Coronary artery (tissue), 2 donors: ENCODE measurements around the gene BLOC1S5.

Experiments
- DNase-seq: peaks from one replicate; pipeline ENCODE4 v3.0.0-alpha.2; 2017; ENCODE audit warnings: low spot score
- H3K27ac ChIP-seq, 2 donors: fragments of 200-600 bp; sonication (generic); one replicate each; pipeline ENCODE4 v1.5.1; 2016 to 2019
- H3K4me3 ChIP-seq: fragments of 200-600 bp; sonication (generic); 2 replicates; pipeline ENCODE4 v1.5.1; 2016; ENCODE audit warnings: mild to moderate bottlenecking, moderate library complexity
- TF ChIP-seq, protein P1 (sequence below): fragments of 200-600 bp; sonication (generic); IDR thresholded peaks from one replicate; pipeline ENCODE4 v1.5.1; 2019; ENCODE audit warnings: antibody characterized with exemption

The BLOC1S5 gene

DNA sequence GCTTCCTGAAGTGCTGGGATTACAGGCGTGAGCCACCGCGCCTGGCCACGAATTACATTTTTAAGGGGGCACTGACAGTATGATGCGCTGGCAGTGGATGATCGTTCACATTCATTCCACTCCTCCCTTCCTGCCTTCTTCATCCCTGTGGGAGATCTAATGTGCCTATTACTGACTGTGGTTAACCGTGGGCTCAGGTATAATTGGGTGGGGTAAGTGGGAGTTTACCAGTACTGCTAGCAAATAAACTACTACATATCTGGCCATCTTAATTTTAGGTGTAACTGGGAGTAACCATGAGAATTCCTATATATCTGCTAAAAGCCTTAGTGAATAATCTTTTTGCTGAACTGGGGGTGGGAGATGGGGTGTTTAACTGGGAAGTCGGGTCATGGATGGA, 6.5 kb upstream of the BLOC1S5 start:
- Histone ChIP-seq H3K4me3 (no peak overlapping the region), H3K27ac (no peak overlapping the region)
- no peak for DNase-seq
- TF ChIP-seq, protein P1, sequence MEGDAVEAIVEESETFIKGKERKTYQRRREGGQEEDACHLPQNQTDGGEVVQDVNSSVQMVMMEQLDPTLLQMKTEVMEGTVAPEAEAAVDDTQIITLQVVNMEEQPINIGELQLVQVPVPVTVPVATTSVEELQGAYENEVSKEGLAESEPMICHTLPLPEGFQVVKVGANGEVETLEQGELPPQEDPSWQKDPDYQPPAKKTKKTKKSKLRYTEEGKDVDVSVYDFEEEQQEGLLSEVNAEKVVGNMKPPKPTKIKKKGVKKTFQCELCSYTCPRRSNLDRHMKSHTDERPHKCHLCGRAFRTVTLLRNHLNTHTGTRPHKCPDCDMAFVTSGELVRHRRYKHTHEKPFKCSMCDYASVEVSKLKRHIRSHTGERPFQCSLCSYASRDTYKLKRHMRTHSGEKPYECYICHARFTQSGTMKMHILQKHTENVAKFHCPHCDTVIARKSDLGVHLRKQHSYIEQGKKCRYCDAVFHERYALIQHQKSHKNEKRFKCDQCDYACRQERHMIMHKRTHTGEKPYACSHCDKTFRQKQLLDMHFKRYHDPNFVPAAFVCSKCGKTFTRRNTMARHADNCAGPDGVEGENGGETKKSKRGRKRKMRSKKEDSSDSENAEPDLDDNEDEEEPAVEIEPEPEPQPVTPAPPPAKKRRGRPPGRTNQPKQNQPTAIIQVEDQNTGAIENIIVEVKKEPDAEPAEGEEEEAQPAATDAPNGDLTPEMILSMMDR = no peak

DNA sequence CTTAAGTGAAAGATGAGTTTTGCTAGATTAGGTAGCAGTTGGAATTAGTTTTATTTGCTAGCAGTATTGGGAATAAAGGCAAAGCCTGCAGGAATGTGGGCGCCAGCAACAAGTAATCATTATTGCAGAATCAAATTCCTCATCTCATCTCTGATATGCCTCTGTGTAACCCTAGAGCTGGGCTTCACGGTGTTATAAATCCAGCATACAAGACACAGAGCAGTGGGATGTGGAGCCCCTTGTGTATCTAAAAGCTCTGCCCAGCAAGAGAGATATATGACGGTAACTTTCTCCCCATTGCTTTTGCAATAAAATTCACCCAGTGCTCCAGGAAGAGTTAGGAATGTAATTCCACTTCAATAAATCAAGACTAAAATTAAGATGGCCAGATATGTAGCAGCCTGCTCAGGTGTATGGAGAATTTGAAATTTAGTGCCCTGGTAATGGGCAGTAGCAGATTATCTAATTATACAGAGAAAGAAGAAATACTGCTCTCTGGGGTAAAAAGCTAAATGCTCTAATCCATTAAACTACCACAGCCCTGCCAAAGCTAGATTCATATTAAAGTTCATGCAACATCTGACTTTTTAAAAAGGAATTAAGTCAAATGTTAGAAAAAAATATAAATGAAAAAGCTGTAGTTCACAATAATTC, 5.6 kb upstream of the BLOC1S5 start:
- DNase-seq = no peak
- Histone ChIP-seq H3K4me3 (no peak overlapping the region), H3K27ac (no peak overlapping the region)
- TF ChIP-seq, protein P1 = no peak

DNA sequence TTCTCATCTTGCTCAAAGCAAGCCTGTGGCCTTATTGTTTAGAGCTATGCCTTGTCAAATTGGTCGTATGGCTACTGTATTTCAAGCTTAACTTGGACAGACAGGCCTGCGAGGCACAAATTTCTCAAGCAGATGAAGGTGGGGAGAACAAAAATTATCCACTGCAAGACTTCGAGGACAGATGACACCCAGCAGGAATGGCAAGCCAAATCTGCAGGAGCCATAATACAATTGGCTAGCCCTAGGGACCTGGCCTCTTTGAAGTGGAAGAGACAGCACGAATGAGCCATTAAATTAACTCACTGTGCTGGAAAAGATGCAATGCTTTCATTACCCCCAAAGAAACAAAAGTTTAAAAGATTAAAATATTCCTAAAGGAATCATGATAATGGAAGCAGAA, 5.0 kb upstream of the BLOC1S5 start:
- Histone ChIP-seq H3K4me3 (no peak overlapping the region), H3K27ac (no peak overlapping the region)
- no peak for DNase-seq
- TF ChIP-seq, protein P1 = no peak

DNA sequence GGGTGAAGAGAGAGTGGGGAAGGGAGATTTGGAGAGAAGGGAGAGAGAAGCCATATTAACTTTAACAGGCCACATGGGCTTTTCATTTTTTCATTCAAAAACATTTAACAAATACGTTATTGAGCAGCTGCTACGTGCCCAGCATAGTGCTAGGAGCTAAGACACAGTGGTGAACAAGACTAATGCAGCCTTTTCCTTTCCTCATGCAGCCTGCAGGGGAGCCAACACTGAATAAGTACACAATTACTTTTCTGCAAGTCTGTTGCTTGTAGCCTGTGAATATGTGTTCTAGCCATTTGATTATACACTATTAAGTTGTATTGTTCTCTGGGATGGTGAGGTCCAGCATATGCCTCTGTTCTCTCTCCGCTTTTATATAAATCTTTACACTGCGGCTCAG, 1.9 kb upstream of the BLOC1S5 start:
- TF ChIP-seq, protein P1 = no peak
- no peak for DNase-seq
- Histone ChIP-seq H3K27ac (no peak overlapping the region), H3K4me3 (no peak overlapping the region)

DNA sequence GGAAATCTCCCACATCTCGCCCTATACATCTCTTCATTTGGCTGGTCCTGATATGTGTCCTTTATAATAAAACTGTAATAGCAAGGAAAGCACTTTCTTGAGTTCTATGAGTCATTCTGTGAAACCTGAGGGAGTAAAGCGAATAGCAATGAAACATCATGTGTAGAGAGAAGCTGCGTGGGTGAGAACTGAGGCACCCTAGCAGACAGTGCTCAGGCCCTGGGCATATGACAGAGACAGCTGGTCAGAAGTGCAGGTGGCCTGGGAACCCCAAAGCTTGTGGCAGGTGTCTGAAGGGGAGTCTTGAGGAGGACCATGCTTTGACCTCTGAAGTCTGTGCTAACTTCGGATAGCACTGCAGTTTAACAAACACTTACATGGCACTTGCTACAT, 1.3 kb upstream of the BLOC1S5 start:
- Histone ChIP-seq H3K4me3 (no peak overlapping the region), H3K27ac (no peak overlapping the region)
- TF ChIP-seq, protein P1 = no peak
- no peak for DNase-seq

DNA sequence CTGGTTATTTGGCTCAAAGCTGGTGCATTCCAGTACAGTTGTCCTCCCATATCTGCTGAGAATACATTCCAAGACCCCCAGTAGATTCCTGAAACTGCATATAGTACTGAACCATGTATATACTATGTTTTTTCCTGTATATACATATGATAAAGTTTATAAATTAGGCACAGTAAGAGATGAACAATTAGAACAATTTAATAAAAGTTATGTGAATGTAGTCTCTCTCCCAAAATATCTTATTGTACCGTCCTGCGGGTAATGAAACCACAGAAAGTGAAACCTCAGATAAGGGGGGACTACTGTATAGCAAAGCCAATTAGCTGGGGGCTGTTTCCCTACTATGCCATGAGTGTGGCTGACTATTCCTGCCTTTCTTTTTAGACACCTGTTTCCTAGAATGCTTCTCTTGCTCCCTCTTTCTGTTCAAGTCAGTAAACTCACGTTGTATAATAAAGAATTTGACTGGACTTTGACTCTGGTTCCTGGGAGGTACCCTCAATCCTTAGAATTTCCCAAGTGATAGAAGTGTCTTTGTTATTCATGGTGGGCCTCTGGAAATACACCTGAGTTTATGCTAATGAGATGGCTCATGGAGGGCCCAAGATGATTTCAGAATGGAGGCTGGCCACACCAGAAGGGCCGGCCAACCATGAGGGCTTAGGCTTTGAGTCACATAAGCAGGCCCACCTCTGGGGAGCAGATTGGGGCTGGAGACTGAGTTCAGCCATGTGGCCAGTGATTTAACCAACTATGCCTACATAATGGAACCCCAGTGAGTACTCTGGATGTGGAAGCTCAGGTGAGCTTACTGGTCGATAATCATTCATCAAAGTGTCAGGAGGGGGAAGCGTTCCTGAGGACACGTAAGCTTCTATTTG, 689 bp upstream of the BLOC1S5 start:
- TF ChIP-seq, protein P1 = no peak
- DNase-seq = no peak
- peak overlapping the region; percentile 87 for H3K4me3 ChIP-seq

DNA sequence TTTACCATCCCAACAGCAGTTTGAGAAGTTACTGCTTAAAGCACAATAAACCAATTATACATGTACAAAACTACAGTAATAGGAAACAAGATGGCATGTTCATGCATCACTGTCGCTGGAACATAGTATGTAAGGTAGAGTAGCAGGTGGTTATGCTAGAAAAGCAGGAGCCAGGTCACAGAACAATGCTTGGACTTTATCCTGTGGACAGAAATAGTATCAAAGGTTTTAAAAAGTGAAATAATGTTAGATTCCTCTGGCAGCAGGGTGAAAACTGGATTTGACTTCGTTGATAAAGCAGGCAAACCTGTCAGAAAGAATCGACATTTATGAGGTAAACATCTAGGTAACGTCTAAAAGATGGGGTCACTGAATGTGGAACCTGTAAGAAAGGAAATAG, 2.5 kb downstream of the BLOC1S5 start:
- TF ChIP-seq, protein P1 = no peak
- H3K4me3 ChIP-seq = no peak overlapping the region
- no peak overlapping the region for H3K27ac ChIP-seq
- DNase-seq = no peak

More for the DNA sequence above, 689 bp upstream of the BLOC1S5 start:
- peak overlapping the region; percentile 79 to 93 for H3K27ac ChIP-seq
